Measurements from ENCODE around the gene ZNF423.

Gene ZNF423

GRCh38 chr16:49615576-49615975 is 240.3 kb downstream of the ZNF423 start:
- ChIA-PET CTCF (no interaction called here), POLR2A (no interaction called here)
- TF ChIP-seq HDGF (IDR thresholded peaks at IDR 0.05; ENCODE audit: borderline replicate concordance), result no peak
- TF ChIP-seq ZNF384 (IDR thresholded peaks at IDR 0.05), result no peak
- DNase-seq (ENCODE audit: extremely low spot score), result no peak

- POLR2A ChIA-PET, result no interaction called here
- DNase-seq (ENCODE audit: extremely low spot score), result no peak
- TF ChIP-seq PKNOX1 (IDR thresholded peaks at IDR 0.05) (no peak), ARNT (IDR thresholded peaks at IDR 0.05) (no peak), FOXK2 (IDR thresholded peaks at IDR 0.05) (no peak), ZNF384 (IDR thresholded peaks at IDR 0.05) (no peak), SUZ12 (IDR thresholded peaks at IDR 0.05) (no peak), TARDBP (IDR thresholded peaks at IDR 0.05) (no peak), CTBP1 (IDR thresholded peaks at IDR 0.05; ENCODE audit: borderline replicate concordance) (no peak), SP1 (IDR thresholded peaks at IDR 0.05) (no peak), FOXA1 (IDR thresholded peaks at IDR 0.05) (no peak), HDGF (IDR thresholded peaks at IDR 0.05; ENCODE audit: borderline replicate concordance) (no peak), BHLHE40 (IDR thresholded peaks at IDR 0.05; ENCODE audit: borderline replicate concordance) (no peak), L3MBTL2 (conservative IDR thresholded peaks at IDR 0.05) (no peak), ELF4 (IDR thresholded peaks at IDR 0.05) (no peak), NFRKB (IDR thresholded peaks at IDR 0.05) (no peak), LEF1 (IDR thresholded peaks at IDR 0.05; ENCODE audit: borderline replicate concordance) (no peak), FOXM1 (IDR thresholded peaks at IDR 0.05; ENCODE audit: borderline replicate concordance) (no peak)
- CTCF ChIA-PET, result no interaction called here
Observed at GRCh38 chr16:49610983-49611382, 244.9 kb downstream of the ZNF423 start.

- POLR2A ChIA-PET, result no interaction called here
- no peak for DNase-seq (ENCODE audit: extremely low spot score)
- TF ChIP-seq FOXK2 (IDR thresholded peaks at IDR 0.05) (no peak), L3MBTL2 (conservative IDR thresholded peaks at IDR 0.05) (no peak), FOXA1 (IDR thresholded peaks at IDR 0.05) (no peak), ZNF384 (IDR thresholded peaks at IDR 0.05) (no peak), SP1 (IDR thresholded peaks at IDR 0.05) (no peak), BHLHE40 (IDR thresholded peaks at IDR 0.05; ENCODE audit: borderline replicate concordance) (no peak), TARDBP (IDR thresholded peaks at IDR 0.05) (no peak), FOXM1 (IDR thresholded peaks at IDR 0.05; ENCODE audit: borderline replicate concordance) (no peak), NFRKB (IDR thresholded peaks at IDR 0.05) (no peak), LEF1 (IDR thresholded peaks at IDR 0.05; ENCODE audit: borderline replicate concordance) (no peak), HDGF (IDR thresholded peaks at IDR 0.05; ENCODE audit: borderline replicate concordance) (no peak), PKNOX1 (IDR thresholded peaks at IDR 0.05) (no peak), CTBP1 (IDR thresholded peaks at IDR 0.05; ENCODE audit: borderline replicate concordance) (no peak), ARNT (IDR thresholded peaks at IDR 0.05) (no peak), SUZ12 (IDR thresholded peaks at IDR 0.05) (no peak), ELF4 (IDR thresholded peaks at IDR 0.05) (no peak)
- CTCF ChIA-PET, result interaction anchor here (1.3 kb wide), 1 partner anchor 16 kb away, joined by 6 read pairs; no protein-coding TSS in a partner anchor
Observed at GRCh38 chr16:49608779-49609178, 247.1 kb downstream of the ZNF423 start.

- TF ChIP-seq SP1 (IDR thresholded peaks at IDR 0.05) (no peak), PKNOX1 (IDR thresholded peaks at IDR 0.05) (peak; percentile 90), FOXA1 (IDR thresholded peaks at IDR 0.05) (no peak), FOXK2 (IDR thresholded peaks at IDR 0.05) (no peak), ZNF384 (IDR thresholded peaks at IDR 0.05) (no peak), NFRKB (IDR thresholded peaks at IDR 0.05) (no peak)
- CTCF ChIA-PET, result interaction anchor here (1.3 kb wide), 1 partner anchor 15 kb away, joined by 6 read pairs; no protein-coding TSS in a partner anchor
- POLR2A ChIA-PET, result no interaction called here
- peak; percentile 45 for DNase-seq (ENCODE audit: extremely low spot score)
Observed at GRCh38 chr16:49608098-49608497, 247.8 kb downstream of the ZNF423 start.

- TF ChIP-seq ZNF384 (IDR thresholded peaks at IDR 0.05), result no peak
- no peak for TF ChIP-seq HDGF (IDR thresholded peaks at IDR 0.05; ENCODE audit: borderline replicate concordance)
- TF ChIP-seq CTBP1 (IDR thresholded peaks at IDR 0.05; ENCODE audit: borderline replicate concordance), result no peak
- TF ChIP-seq LEF1 (IDR thresholded peaks at IDR 0.05; ENCODE audit: borderline replicate concordance), result no peak
- TF ChIP-seq NFRKB (IDR thresholded peaks at IDR 0.05), result no peak
- no peak for TF ChIP-seq L3MBTL2 (conservative IDR thresholded peaks at IDR 0.05)
- no peak for TF ChIP-seq ARNT (IDR thresholded peaks at IDR 0.05)
- no peak for TF ChIP-seq TARDBP (IDR thresholded peaks at IDR 0.05)
- no peak for TF ChIP-seq FOXM1 (IDR thresholded peaks at IDR 0.05; ENCODE audit: borderline replicate concordance)
- TF ChIP-seq ELF4 (IDR thresholded peaks at IDR 0.05), result no peak
- TF ChIP-seq SUZ12 (IDR thresholded peaks at IDR 0.05), result no peak
- TF ChIP-seq FOXK2 (IDR thresholded peaks at IDR 0.05), result no peak
- no peak for DNase-seq (ENCODE audit: extremely low spot score)
- ChIA-PET POLR2A (no interaction called here), CTCF (interaction anchor here (0.6 to 1.1 kb wide), 2 partner anchors 13 to 221 kb away, joined by 4 to 5 read pairs; no protein-coding TSS in a partner anchor)
Observed at GRCh38 chr16:49605536-49606254, 250.2 kb downstream of the ZNF423 start.

- no peak for TF ChIP-seq SP1 (IDR thresholded peaks at IDR 0.05)
- CTCF ChIA-PET, result no interaction called here
- POLR2A ChIA-PET, result no interaction called here
- DNase-seq (ENCODE audit: extremely low spot score), result no peak
Observed at GRCh38 chr16:49604602-49605001, 251.3 kb downstream of the ZNF423 start.
